NCI-H460 (cell line): ENCODE data around the gene MPC1L. TPM values are rescaled to one million over a fixed set of nuclear protein-coding genes. Genes with fewer than 3 reads are reported as not detected.

Source experiments
- total RNA-seq: library from RNA; depleted of rRNA; stranded (reverse); fragments of >200 nt; shearing (Covaris generic); gene quantifications from 2 replicates; pipeline ENCODE4 v1.2.3, GENCODE V29; 2014; rRNA removed

Gene MPC1L
- total RNA-seq, 1 experiment from 2014 or later: not detected

Other genes starting within 250 kb of the MPC1L start
- gene ATP6AP2, start 42.5 kb upstream of the MPC1L start, total RNA-seq: 161 and 166 TPM in 2 replicates
- 20.0 and 23.3 TPM in 2 replicates for gene CXorf38, start 24.1 kb downstream of the MPC1L start, total RNA-seq
- 30.5 and 37.4 TPM in 2 replicates for gene MED14, start 112.1 kb downstream of the MPC1L start, total RNA-seq